Inferior parietal cortex (tissue), 1 donor: ENCODE measurements around the gene CST3.
"Not testable (repeated sequence)": the region's sequence is repeated elsewhere in the genome, so short reads cannot be mapped to it uniquely, and the experiment has no call there.

Experiments used
- DNase-seq: peaks from one replicate; pipeline ENCODE4 v3.0.0-alpha.2; 2016; ENCODE audit errors: extremely low spot score

The CST3 gene

DNA sequence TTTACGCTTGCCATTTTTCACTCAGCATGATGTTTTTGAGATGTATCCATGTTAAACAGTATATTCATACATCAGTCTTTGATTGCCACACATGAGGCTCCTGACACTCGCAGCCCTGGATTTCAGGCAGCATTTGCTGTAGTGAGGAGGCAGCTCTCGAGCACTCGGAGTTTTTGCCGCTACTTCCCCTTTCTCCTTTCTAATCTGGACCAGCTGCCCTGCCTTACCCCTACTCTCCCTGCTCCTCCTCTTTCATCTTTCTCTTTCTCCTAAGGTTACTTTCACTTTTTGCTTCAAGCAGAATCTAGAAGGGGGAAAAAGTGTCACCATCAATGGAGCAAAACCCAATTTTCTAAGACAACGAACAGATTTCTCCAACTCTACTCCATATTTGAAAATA lies 5.9 kb upstream of the CST3 start:
- no peak for DNase-seq

DNA sequence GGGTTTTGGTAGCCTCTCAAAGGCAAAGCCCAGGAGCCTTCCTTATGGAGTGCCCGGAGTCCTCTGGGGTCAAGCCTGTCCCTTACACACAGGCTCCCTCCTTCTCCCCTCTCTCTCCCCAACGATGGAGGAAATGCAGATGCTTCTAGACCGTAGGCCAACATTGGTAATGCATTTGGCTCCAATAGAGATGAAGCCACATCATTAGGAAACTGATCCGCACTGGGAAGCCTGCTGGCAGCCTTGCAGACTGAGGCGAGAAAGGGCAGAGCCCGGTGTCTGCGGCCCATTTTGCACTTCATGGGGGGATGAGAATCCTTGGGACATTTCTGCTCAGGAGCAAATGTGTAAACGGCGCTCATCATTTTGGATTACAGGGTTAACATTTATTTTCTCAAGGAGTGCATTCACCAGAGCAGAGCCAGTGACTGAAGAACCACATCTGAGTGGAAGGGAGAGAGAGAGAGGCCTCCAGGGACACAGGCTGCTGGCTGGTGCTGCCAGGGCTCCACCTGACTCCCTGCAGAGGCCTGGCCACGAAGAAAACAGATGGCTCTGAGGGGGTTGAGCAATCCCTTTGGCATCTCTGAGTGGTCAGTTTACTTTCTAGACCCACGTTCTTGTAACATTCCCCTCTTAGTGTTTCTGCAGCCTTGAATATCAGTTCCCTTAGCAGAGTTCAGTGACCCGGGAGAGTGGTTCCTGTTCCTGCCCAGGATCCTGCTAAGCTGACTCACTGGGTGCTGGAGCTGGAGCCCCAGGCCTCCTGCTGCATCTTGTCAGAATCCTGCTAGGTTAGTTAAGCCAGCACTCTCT lies 4.4 kb upstream of the CST3 start:
- no peak for DNase-seq

DNA sequence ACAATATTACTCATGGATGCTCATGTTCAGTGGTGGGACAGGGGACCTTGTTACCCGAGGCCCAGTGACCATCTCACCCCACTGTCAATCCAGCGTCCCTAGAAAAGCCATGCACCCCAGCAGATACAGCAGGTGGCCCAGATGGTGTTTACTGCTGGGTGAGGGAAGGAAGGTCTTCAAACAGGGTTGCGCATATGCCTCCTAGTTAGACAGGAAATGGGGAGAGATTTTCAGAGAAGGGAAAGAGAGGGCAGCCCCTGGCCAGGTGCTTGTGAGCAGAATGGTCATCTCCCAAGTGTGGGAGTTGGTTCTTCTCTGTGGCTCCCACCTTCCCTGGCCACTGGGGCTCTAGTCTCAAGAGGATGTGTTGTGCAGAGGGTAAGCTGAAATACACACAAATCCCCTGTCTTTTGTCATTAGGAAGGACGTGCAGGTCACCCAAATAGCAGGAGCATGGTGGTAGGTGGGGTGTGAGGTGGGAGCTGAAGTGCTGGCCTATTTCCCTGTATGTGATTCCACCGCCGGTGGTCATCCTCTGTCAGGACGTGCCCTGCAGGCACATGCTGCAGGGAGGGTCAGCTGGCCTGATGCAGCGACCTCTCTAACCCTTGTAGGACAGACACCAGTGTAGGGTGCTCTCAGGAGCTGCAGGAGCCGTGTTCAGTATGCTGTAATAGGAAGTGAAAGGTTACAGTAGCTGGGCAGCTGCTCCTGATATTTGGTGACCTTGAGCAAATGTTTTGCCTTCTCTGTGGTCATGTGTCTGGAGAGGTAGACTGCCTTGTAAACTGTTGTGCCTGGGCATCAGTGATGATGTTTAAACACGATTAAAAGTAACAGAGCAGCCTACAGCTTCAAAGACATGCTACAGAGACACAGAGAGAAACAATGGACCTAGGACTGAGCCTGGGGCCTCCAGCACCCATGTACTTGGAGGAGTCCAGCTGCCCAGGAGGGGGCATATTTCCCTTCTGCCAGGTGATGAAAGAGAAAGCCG lies 3.2 kb upstream of the CST3 start:
- no peak for DNase-seq

DNA sequence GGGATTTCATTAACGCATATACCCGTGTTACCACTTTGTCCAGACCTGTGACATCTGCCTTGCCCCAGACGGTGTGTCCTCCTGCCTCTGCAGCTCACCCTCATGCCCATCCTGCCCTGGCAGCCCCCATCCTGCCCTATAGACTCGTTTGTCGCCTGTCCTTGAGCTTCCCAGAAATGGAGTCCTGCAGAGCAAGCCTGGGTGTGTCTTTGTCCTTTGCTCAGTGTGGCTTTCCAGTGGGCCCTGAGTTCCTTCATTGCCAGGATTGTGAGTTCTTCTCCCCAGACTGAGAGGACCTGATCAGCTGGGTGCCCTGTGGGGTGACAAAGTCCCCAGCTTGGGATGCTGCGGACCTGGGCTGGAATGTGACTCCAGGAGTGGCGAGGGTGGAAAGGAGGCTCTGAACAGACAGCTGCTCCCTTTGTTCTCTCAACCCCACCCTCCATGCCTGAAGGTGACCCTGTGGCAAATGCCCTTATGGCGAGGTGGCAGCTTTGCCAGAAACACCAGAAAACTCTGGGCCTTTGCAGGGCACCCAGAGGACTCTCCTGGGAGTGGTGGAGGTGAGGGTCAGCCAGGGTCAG lies 2.4 kb upstream of the CST3 start:
- no peak for DNase-seq

DNA sequence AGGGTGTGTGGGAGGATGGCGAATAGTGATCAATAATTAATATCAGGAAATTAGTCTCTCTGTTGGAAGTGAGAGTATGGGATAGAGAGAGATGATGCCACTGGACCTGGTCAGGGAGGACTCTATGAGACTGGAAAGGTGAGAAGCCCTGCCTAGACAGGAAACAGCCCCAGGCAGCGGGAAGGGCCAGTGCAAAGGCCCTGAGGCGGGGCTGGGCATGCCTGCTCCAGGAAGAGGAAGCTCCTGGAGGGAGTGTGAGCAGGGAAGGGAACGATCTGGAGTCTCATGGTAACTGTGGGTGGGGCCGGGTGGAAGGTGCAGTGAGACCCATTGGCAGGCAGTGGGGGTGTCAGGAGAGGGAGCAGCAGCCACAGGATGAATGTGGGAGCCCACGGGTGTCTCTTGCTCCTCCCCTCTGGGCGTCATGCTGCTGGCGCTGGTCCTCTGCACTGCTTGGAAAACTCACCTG lies 1.8 kb upstream of the CST3 start:
- no peak for DNase-seq

DNA sequence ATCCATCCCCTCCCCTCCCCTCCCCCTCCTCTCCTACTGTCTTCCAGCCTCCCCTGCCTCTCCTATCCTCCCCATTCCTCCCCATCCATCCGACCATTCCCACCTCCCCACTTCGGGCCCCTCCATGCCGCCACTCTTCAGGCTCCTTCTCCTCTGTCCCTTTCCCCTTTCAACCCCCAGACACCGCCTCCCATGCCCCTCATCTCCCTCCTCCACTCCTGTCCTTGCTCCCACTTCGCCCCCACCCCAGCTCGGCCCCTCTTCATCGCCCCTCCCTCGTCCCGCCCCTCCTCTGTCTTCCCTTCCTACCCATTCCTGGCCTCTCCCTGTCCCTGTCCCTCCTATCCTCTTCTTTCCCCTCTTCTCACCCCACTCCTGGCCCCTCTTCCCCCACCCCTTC lies 554 bp upstream of the CST3 start:
- no peak for DNase-seq

DNA sequence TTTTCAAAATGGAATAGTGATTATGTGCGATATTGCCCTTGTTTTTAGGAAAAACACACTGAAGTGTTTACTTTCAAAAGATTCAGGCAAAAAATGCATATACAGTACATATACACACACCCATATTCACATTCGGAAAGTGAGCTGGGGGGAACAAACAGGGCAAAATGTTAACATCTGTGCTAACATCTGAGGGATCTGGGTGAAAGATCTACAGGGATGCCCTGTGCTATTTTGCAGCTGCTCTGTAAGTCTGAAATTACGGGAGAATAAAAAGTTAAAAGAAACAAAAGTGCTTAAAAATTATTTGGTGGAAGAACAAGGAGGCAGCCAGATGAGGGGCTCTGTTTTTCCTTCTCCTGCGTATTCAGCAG lies 860 bp downstream of the CST3 start:
- DNase-seq = no peak

DNA sequence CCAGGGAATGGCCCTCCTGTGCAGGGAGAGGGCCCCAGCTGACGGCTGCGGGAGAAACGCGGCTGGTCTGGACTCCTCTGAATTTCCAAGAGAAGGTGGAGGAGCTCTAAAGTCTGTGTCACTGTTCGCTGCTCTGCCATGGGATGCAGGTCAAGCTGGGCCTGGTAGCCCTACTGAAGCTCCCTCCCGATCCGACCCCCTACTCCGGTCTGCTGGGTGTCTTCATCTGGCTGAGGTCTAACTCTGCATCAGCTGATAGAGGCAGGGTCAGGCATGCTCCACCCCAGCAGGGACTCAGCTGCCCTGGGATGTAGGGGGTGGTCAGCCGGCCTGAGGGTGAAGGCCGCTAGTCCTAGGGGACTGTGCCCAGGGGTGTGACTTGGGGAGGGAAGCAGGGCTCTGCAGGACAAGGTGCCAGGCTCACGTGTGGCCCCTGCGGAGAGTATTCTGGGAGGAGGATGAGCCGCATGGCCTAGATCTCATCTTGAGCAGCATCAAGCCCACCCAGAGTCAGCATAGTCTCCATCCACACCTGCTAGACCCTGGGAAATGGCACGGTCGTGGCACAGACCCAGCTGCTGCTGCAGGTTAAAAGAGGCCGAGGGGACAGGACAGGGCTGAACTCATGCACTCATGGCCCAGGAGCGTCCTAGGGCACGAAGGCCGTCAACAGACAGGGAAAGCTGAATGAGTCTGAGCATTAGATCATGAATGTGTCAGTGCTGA lies 1.4 kb downstream of the CST3 start:
- no peak for DNase-seq

DNA sequence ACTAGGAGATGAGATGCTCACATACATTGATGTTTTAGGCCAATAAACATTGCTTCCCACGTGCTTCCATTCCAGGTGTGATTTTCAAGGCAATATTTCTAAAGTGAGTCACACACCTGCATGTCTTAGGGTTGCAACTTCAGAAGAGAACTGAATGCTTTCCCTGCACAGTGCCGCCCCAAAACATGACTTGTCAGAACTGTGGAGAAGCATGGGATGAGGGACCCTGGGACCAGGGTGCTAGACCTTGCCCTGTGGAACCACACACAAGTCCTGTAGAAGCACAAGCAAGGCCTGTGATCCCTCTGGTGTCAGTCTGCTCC lies 2.0 kb downstream of the CST3 start:
- not testable (repeated sequence) for DNase-seq

DNA sequence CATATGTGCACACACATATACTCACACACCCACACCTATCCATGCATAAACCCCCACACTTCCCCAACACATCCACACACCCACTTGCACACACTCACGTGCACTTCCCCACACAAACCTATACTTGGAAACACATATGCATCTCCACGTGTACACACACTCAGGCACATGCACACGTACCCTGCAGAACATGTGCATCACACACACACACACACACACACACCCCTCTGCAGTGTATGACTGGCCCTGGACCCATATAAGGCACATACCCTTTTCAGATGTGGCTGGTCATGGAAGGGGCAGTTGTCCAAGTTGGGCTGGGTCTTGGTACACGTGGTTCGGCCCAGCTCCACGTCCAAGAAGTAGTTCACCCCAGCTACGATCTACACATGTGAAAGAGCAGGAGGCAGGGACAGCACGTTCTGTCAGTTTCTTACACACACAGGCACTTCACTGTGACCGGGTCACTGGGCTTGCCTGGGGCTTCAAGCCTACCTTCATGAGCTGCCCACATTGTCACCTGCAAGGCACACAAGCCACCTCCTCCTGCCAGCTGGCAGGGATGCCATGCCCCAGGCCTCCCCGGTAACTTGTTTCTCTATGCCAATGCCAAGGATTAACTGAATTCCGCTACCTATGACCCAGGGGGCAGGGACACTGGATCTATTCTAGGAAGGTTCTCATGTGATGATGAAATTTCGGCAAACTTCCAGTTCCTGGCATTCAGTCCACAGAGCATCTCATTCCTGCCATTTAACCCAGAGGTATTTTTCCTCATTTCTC lies 2.6 kb downstream of the CST3 start:
- no peak for DNase-seq

DNA sequence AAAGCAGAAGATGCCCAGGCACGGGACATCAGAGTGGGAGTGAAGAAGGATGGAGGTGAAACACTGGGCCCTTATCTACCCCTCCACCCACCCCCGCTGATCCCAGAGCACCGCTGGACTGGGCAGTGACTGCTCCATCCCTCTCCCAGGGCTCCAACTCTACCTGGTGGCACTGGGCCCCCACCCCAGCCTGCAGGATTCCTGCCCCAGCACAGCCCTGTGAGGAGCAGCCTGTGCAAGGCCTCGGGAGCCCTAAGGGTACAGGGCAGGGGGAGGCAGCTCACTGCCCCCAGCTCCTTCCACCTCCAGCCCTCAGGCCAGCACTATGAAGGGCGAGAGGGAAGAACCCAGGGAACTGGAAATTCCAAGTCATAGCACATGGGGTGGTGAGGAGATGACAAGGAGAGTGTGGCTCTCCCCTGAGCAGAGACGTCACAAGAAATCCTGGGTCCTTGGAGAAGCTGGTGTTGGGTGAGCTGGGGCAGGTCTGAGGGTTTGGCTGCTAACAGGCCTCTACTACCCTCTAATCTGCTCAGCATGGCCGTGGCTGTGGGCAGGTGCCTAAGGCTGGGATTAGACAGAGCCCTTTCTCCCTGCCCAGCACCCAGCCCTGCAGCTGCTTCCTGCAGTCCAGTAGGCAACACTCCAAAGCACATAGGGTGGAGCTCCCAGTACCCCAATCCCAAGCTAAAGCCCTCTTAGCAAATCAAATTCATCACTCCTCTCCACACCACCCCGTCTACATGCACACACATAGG lies 3.5 kb downstream of the CST3 start:
- DNase-seq = no peak

DNA sequence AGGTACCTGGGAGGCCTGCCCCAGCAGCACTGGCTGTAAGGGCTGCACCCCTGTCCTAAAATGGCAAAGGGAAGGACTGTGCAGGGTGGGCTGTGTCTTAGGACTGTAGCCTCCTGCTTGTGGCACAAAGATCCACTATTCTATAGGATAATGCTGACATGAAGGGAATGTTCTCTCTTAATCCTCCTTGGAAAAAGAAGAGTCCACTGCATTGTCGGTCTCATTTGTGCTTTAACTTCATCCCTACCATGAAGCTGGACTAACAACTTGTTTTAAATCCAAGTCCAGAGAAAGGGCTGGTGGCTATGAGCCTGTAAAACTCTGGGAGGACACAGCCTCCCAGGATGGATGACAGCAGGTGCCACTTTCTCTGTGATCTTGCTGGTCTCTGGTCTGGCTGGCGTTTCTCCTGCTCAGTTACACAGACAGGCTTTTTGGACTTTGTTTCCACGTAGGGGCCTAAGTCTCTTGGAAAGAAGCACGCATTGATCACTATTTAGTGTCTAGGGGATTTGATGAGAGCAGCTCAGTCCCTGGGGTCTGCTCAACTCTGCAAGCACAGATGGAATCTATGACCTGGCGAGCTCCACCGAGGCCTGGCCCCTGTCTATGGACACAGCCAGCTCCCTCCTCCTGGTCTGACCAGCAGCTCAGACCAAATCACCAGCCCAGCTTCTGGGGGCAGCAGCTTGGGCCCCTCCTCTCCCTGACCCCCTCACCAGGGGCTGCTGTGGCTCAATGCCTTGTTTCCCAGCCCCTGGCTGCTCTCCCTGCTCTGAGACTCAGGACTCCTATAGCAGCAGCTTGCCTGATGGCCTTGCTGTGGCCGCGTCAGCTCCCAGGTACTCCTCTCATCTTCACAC lies 4.8 kb downstream of the CST3 start:
- no peak for DNase-seq

DNA sequence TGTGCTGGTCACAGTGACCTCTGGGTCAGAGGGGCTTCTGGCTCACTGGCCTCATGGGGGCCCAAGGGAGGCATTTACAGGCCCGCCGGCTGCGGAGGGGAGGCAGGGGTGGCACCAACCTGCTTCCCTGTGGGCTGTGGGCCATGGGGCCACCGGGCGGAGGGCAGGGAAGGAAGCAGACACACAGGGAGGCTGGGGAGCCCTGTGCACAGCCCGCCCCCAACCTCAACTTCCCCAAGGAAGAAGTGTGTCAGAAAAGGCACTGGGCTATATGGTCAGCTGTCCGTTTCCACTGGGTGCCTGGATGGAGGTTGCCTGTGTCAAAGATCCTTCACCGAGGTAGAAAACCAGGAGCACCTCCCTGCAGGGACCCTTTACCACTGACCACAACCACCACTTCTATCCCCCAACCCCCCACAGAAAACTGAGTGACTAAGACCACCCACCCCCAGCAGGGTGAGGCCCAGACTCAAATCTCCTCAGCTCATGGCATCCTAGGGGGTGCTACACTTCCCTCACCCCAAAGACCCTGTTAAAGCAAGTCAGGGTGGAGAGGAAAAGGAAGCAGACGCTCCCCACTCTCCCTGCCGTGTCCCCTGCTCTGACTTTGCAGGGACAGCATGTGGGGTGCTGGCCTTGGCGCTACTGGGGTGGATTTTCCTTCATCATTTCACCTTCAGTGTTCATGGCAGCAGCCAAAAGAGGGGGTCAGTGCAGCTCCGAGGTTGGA lies 5.6 kb downstream of the CST3 start:
- no peak for DNase-seq

DNA sequence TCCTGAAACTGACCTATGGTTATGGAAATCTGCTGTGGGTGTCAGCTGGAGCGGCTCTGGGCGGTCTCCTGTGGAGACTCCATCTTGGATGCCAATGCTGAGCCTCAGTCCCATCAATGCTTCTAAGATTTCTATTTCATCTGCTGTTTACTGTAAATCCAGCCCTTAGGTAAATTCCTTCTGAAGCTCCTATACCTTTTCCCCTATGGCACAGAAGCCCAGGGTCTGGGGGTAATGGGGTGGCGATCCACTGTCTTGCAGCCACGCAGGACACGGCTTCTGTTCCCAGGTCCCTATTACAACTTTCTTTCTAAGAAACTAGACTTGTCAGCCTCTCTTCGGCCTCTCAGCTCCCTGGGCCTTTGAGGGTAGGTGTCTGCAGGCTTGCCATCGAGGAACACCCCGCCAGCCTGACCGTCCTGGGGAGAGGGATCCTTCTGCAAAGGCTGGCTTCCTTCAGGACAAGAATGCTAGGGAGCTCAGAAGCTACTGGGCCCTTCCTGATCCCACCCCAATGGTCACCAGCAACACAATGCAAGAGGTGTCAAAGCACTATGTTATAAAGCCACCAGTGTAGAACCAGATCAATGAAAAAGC lies 6.4 kb downstream of the CST3 start:
- DNase-seq = no peak

DNA sequence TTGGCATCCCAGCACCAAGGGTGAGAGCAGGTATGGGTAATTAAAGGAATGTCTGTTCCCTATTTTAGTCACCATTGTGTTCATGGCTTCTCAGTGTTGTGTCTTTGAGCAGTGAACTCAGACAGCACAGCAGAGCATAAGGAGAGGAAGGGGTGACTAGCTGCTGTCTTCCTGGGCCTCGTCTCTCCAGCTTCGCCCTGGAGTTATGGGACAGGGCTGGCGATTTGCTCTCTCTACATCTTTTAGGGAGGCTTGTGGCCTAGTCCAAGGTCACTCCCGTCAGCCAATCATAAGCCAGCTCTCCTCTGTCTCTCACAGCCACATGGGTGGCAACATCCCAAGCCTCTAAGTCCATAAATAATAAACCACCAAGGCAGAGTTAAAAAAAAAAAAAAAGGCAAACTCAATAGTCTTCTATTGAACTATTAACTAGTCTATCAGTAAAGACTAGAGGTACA lies 7.3 kb downstream of the CST3 start:
- no peak for DNase-seq

DNA sequence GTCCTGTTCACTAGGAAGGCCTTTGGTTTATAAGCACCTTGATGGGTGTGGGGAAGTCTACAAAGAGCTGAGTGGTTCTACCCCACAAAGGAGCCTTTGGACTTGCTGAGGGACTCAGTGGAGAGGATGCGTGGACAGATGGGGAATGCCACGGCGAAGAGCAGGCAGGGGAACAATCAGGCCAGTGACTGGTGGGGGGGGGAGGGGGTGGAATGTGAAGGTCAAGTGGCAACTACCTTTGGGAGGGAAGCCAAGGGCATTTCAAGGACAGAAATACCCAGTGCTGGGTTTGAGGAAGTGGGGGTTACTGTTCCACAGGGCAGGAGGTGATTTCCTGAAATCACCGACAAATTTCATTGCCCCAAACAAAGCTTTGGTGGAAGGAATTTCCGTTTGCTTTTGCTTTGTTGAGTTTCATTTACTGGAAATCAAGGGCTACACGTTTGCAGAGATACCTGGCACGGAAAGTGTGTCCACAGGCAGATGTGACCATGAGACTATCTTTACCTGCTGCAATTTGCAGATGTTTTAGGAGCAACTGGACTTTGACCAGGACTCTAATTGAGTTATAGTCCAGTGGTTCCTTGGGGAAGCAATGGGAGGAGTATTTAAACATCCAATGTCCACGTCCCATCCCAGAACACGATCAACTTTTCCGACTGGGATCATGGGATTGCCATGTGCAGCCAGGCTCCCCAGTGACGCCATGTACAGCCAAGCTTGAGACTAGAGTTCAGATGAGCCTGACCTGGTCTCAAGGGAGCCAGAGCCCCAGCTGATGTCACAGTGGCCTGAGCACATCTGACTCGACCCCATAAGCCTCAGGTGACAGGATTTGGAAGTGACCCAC lies 8.0 kb downstream of the CST3 start:
- no peak for DNase-seq

DNA sequence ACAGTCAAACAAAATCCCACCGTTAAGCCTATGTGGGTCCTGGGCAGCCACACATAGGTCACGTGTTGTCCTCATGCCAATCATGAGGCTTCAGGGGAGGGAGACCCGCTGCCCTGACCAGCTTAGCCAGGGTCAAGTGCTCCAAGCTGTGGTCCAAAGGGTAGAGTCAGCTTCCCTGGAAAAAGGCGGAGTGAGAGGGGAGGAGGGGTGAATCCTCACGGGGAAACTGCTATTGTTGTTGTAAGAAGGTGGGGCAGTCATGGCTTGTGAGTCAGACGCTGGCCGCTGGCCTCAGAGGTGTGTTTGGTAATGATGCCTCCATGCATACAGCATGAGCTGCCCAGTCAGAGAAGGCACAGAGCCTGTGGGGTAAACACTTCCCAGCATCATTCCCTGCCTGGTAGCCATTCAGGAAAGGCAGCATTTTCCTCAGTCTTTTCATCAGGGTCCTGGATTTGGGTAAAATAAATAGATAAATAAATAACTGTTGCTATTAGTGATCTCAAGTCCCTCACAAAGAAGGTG lies 8.7 kb downstream of the CST3 start:
- no peak for DNase-seq
